ENCODE results near the gene ANGPTL7. TPM values are rescaled to one million over a fixed set of nuclear protein-coding genes. Genes with fewer than 3 reads are reported as not detected.

ANGPTL7 gene
- polyA plus RNA-seq, 2 of the 4 experiments (the other 2 are of a cell fraction) = not detected

DNA sequence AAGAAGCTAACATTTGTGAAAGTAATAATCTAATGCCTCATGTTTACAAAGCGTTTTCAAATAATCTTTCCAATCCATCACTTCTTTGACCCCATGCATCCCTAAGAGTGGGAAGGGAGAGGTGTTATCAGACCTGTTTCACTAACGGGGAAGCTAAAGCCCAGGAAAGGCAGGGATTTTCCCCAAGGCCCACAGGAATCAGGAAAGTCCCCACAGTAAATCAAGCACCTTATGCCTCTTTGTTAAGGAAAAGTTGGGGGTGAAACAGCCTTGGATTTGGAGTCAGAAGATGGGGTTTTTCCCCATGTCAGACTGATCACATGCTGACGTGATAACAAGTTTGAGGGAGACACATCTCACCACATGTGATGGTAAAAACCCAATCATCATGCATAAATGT is 20.0 kb upstream of the ANGPTL7 start:
- DNase-seq (ENCODE audit: low read depth in 1 of 2, low spot score in 1 of 2) (no peak), FAIRE-seq (no peak), ATAC-seq (no peak)
- CTCF ChIA-PET = interaction anchor here (1.2 to 1.3 kb wide), 2 partner anchors 9 to 131 kb away, joined by 3 read pairs; no protein-coding TSS in a partner anchor
- H3K4me1 ChIP-seq = no peaks in the 10 kb centered on the region
- H3K27ac ChIP-seq = no peak overlapping the region
- TF ChIP-seq MAFK (IDR thresholded peaks at IDR 0.05; ENCODE audit: partially characterized antibody) (no peak), ZSCAN20 (CRISPR knock-in tag; IDR thresholded peaks at IDR 0.05) (no peak), RAD21 (conservative IDR thresholded peaks at IDR 0.05 in 1 of 2, IDR thresholded peaks at IDR 0.05 in 1 of 2) (no peak), NR3C1 (IDR thresholded peaks at IDR 0.05) (no peak), ZC3H11A (IDR thresholded peaks at IDR 0.05) (no peak), FOSB (CRISPR knock-in tag; IDR thresholded peaks at IDR 0.05) (no peak), ZNF302 (CRISPR knock-in tag; IDR thresholded peaks at IDR 0.05) (no peak)
- POLR2A ChIA-PET = no interaction called here
- WGBS (ENCODE audit: missing lambda C conversion rate) = 92% methylated on average over 3 of the region's 3 CpGs
- H3K4me3 ChIP-seq = no peak overlapping the region
- H3K9me3 ChIP-seq = no peaks in the 10 kb centered on the region
- no peak overlapping the region for H3K4me2 ChIP-seq

DNA sequence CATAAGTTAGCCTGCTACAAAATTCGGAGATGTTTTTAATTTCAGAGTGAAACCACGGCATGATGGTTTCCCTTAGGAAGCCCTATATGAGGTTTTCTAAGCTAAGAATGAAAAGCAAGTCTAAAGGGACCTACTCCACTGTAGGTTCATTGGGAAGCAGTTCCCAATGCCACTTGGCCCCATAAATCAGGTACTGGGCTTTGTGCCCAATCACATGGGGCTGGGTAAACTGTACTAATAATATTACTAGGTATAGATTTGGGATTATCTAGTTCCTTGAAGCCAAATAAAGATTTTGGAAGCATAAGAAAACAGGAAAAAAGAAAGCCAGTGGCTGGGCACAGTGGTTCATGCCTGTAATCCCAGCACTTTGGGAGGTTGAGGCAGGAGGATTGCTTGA is 19.1 kb upstream of the ANGPTL7 start:
- Histone ChIP-seq H3K4me1 (no peaks in the 10 kb centered on the region), H3K9me3 (no peaks in the 10 kb centered on the region), H3K4me2 (no peak overlapping the region), H3K27ac (no peak overlapping the region), H3K4me3 (no peak overlapping the region)
- ATAC-seq (no peak), DNase-seq (ENCODE audit: low read depth in 1 of 2, low spot score in 1 of 2) (no peak), FAIRE-seq (no peak)
- POLR2A ChIA-PET = no interaction called here
- CTCF ChIA-PET = interaction anchor here (0.6 to 1.2 kb wide), 2 partner anchors 132 to 300 kb away, joined by 3 read pairs; no protein-coding TSS in a partner anchor
- TF ChIP-seq BHLHE40 (IDR thresholded peaks at IDR 0.05; ENCODE audit: low read depth, low read length) (no peak), MYC (IDR thresholded peaks at IDR 0.05; ENCODE audit: borderline replicate concordance, low read length) (no peak), PHF8 (IDR thresholded peaks at IDR 0.05; ENCODE audit: borderline replicate concordance, low read depth) (no peak), GATA3 (IDR thresholded peaks at IDR 0.05; ENCODE audit: borderline replicate concordance) (no peak), POLR2A (IDR thresholded peaks at IDR 0.05; ENCODE audit: low read length) (no peak), CBX2 (IDR thresholded peaks at IDR 0.05; ENCODE audit: borderline replicate concordance, low read depth) (no peak), HOXB13 (CRISPR knock-in tag; IDR thresholded peaks at IDR 0.05; ENCODE audit: low read depth) (no peak)
- TF ChIP-seq, protein P1, sequence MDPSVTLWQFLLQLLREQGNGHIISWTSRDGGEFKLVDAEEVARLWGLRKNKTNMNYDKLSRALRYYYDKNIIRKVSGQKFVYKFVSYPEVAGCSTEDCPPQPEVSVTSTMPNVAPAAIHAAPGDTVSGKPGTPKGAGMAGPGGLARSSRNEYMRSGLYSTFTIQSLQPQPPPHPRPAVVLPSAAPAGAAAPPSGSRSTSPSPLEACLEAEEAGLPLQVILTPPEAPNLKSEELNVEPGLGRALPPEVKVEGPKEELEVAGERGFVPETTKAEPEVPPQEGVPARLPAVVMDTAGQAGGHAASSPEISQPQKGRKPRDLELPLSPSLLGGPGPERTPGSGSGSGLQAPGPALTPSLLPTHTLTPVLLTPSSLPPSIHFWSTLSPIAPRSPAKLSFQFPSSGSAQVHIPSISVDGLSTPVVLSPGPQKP (IDR thresholded peaks at IDR 0.05; ENCODE audit: low read depth, low read length) = no peak
- WGBS (ENCODE audit: missing lambda C conversion rate) = 92% methylated on average over 2 of the region's 2 CpGs

DNA sequence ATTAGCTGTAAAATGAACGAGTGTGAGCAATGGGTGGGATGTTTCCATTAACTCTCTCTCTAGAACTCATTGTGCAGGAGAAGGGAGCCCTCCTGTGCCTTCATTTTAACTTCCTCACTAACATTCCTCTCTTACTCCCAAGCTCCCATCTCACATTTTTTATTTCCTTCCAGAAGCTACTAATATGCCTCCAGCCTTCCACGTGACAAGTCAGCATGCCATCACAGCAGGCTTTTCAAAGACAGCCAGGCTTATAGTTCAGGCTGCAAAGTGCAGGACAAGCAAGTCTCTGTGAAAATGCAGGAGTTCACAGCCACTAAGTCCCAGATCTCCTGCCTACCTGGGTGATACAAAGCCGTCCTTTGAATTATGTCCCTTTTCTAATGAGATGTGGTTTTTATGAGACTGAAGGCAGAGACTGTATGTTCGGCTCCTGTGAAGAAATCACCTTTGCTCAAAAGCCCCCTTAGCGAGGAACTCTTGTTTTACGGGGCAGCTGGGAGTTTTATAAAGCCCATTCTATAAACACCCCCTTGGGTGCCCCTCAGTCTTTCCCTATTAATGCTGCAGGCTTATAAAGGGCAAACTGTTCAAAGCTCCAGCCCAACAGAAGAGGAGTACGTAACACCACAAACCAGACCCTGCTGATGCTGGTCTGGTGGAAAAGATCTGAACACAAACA is 14.8 kb upstream of the ANGPTL7 start:
- ChIA-PET POLR2A (no interaction called here), CTCF (interaction anchor here (1.0 kb wide), 2 partner anchors 56 to 476 kb away, joined by 3 read pairs; no protein-coding TSS in a partner anchor)
- Histone ChIP-seq H3K4me3 (no peak overlapping the region), H3K4me1 (no peaks in the 10 kb centered on the region), H3K4me2 (no peak overlapping the region), H3K27ac (no peak overlapping the region), H3K9me3 (no peaks in the 10 kb centered on the region)
- DNase-seq (ENCODE audit: low read depth in 1 of 2, low spot score in 1 of 2) (no peak), FAIRE-seq (no peak), ATAC-seq (no peak)
- TF ChIP-seq CHD4 (IDR thresholded peaks at IDR 0.05; ENCODE audit: borderline replicate concordance) = no peak
- WGBS (ENCODE audit: missing lambda C conversion rate) = 89% methylated on average over 5 of the region's 7 CpGs

DNA sequence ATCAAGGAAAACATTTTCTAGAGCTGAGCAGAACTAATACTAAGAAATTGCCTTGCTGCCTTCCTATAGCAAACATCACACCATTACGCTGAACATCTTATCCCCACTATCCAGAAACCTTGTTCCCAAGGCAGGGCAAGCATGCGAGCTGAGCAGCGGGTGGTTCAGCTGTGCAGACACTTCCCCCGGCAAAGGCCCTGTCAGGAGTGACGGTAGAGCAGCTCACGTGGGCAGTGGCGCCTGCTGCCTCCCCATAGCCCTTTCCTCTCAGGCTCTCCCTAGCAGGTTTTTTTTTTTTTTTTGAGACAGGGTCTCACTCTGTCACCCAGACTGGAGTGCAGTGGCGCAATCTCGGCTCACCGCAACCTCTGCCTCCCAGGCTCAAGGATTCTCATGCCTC is 13.7 kb upstream of the ANGPTL7 start:
- POLR2A ChIA-PET = no interaction called here
- WGBS (ENCODE audit: missing lambda C conversion rate) = 97% methylated on average over 10 of the region's 10 CpGs
- TF ChIP-seq HOXB5 (CRISPR knock-in tag; IDR thresholded peaks at IDR 0.05) = no peak
- no peak for TF ChIP-seq MYC (IDR thresholded peaks at IDR 0.05; ENCODE audit: borderline replicate concordance, low read length)
- TF ChIP-seq ZNF302 (CRISPR knock-in tag; IDR thresholded peaks at IDR 0.05) = no peak
- no peak for TF ChIP-seq SMC3 (IDR thresholded peaks at IDR 0.05)
- TF ChIP-seq, protein P2, sequence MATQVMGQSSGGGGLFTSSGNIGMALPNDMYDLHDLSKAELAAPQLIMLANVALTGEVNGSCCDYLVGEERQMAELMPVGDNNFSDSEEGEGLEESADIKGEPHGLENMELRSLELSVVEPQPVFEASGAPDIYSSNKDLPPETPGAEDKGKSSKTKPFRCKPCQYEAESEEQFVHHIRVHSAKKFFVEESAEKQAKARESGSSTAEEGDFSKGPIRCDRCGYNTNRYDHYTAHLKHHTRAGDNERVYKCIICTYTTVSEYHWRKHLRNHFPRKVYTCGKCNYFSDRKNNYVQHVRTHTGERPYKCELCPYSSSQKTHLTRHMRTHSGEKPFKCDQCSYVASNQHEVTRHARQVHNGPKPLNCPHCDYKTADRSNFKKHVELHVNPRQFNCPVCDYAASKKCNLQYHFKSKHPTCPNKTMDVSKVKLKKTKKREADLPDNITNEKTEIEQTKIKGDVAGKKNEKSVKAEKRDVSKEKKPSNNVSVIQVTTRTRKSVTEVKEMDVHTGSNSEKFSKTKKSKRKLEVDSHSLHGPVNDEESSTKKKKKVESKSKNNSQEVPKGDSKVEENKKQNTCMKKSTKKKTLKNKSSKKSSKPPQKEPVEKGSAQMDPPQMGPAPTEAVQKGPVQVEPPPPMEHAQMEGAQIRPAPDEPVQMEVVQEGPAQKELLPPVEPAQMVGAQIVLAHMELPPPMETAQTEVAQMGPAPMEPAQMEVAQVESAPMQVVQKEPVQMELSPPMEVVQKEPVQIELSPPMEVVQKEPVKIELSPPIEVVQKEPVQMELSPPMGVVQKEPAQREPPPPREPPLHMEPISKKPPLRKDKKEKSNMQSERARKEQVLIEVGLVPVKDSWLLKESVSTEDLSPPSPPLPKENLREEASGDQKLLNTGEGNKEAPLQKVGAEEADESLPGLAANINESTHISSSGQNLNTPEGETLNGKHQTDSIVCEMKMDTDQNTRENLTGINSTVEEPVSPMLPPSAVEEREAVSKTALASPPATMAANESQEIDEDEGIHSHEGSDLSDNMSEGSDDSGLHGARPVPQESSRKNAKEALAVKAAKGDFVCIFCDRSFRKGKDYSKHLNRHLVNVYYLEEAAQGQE (IDR thresholded peaks at IDR 0.05) = no peak
- no peak for TF ChIP-seq KDM5A (IDR thresholded peaks at IDR 0.05)
- no peak for TF ChIP-seq RNF2 (IDR thresholded peaks at IDR 0.05; ENCODE audit: borderline replicate concordance, low read depth)
- TF ChIP-seq, protein P3, sequence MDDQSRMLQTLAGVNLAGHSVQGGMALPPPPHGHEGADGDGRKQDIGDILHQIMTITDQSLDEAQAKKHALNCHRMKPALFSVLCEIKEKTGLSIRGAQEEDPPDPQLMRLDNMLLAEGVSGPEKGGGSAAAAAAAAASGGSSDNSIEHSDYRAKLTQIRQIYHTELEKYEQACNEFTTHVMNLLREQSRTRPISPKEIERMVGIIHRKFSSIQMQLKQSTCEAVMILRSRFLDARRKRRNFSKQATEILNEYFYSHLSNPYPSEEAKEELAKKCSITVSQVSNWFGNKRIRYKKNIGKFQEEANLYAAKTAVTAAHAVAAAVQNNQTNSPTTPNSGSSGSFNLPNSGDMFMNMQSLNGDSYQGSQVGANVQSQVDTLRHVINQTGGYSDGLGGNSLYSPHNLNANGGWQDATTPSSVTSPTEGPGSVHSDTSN (IDR thresholded peaks at IDR 0.05) = no peak
- TF ChIP-seq, protein P4, sequence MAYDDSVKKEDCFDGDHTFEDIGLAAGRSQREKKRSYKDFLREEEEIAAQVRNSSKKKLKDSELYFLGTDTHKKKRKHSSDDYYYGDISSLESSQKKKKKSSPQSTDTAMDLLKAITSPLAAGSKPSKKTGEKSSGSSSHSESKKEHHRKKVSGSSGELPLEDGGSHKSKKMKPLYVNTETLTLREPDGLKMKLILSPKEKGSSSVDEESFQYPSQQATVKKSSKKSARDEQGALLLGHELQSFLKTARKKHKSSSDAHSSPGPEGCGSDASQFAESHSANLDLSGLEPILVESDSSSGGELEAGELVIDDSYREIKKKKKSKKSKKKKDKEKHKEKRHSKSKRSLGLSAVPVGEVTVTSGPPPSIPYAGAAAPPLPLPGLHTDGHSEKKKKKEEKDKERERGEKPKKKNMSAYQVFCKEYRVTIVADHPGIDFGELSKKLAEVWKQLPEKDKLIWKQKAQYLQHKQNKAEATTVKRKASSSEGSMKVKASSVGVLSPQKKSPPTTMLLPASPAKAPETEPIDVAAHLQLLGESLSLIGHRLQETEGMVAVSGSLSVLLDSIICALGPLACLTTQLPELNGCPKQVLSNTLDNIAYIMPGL (CRISPR knock-in tag; IDR thresholded peaks at IDR 0.05; ENCODE audit: borderline replicate concordance) = no peak

More for the DNA sequence above, 13.7 kb upstream of the ANGPTL7 start:
- DNase-seq (ENCODE audit: low read depth in 1 of 2, low spot score in 1 of 2) (no peak), ATAC-seq (no peak), FAIRE-seq (no peak)
- Histone ChIP-seq H3K4me3 (no peak overlapping the region), H3K4me1 (no peaks in the 10 kb centered on the region), H3K9me3 (no peaks in the 10 kb centered on the region), H3K4me2 (no peak overlapping the region), H3K27ac (no peak overlapping the region)
- CTCF ChIA-PET = no interaction called here

Data from A549 (cell line).